ENCODE results near the gene OR51E2.

OR51E2 gene

GRCh38 chr11:4642043-4642442, 55.6 kb downstream of the OR51E2 start:
- Mint-ChIP-seq H3K4me1 (ENCODE audit: low read depth) (no peaks in the 10 kb centered on the region), H3K36me3 (ENCODE audit: low read depth) (no peaks in the 10 kb centered on the region), H3K4me3 (no peak overlapping the region), H3K27ac (no peak overlapping the region), H3K9me3 (no peaks in the 10 kb centered on the region), H3K27me3 (peaks cover 9% of the 10 kb centered on the region)

- no peak overlapping the region for H3K4me3 Mint-ChIP-seq
- H3K27me3 Mint-ChIP-seq = peaks cover 9% of the 10 kb centered on the region
- no peaks in the 10 kb centered on the region for H3K9me3 Mint-ChIP-seq
- H3K27ac Mint-ChIP-seq = no peak overlapping the region
- no peaks in the 10 kb centered on the region for H3K36me3 Mint-ChIP-seq (ENCODE audit: low read depth)
- H3K4me1 Mint-ChIP-seq (ENCODE audit: low read depth) = no peaks in the 10 kb centered on the region
Observed at GRCh38 chr11:4641501-4641900, 56.2 kb downstream of the OR51E2 start.

- H3K36me3 Mint-ChIP-seq (ENCODE audit: low read depth) = no peaks in the 10 kb centered on the region
- H3K4me3 Mint-ChIP-seq = no peak overlapping the region
- H3K4me1 Mint-ChIP-seq (ENCODE audit: low read depth) = no peaks in the 10 kb centered on the region
- H3K27me3 Mint-ChIP-seq = peaks cover 7% of the 10 kb centered on the region
- no peaks in the 10 kb centered on the region for H3K9me3 Mint-ChIP-seq
- H3K27ac Mint-ChIP-seq = no peak overlapping the region
Observed at GRCh38 chr11:4639931-4640330, 57.7 kb downstream of the OR51E2 start.

- Mint-ChIP-seq H3K36me3 (ENCODE audit: low read depth) (no peaks in the 10 kb centered on the region), H3K27ac (no peak overlapping the region), H3K4me1 (ENCODE audit: low read depth) (no peaks in the 10 kb centered on the region), H3K4me3 (no peak overlapping the region), H3K27me3 (peaks cover 2% of the 10 kb centered on the region), H3K9me3 (no peaks in the 10 kb centered on the region)
Observed at GRCh38 chr11:4637662-4638047, 60.0 kb downstream of the OR51E2 start.

GRCh38 chr11:4636962-4637661, 60.5 kb downstream of the OR51E2 start, which contains the start of gene OR51D1:
OR51D1 (plus strand) TSS chr11:4637477; CDS start chr11:4639791, 2,314 bp downstream.
- H3K4me1 Mint-ChIP-seq (ENCODE audit: low read depth) = no peaks in the 10 kb centered on the region
- no peaks in the 10 kb centered on the region for H3K36me3 Mint-ChIP-seq (ENCODE audit: low read depth)
- no peak within 1 kb of the TSS for H3K4me3 Mint-ChIP-seq
- no peaks in the 10 kb centered on the region for H3K9me3 Mint-ChIP-seq
- no peak within 1 kb of the TSS for H3K27ac Mint-ChIP-seq
- H3K27me3 Mint-ChIP-seq = peaks cover 1% of the 10 kb centered on the region

GRCh38 chr11:4636136-4636535, 61.5 kb downstream of the OR51E2 start:
- H3K4me3 Mint-ChIP-seq = no peak overlapping the region
- no peak overlapping the region for H3K27ac Mint-ChIP-seq
- peaks cover 5% of the 10 kb centered on the region for H3K27me3 Mint-ChIP-seq
- no peaks in the 10 kb centered on the region for H3K4me1 Mint-ChIP-seq (ENCODE audit: low read depth)
- no peaks in the 10 kb centered on the region for H3K9me3 Mint-ChIP-seq
- no peaks in the 10 kb centered on the region for H3K36me3 Mint-ChIP-seq (ENCODE audit: low read depth)

Data from stimulated activated naive CD8-positive, alpha-beta T cell treated with anti-CD3 and anti-CD28 coated beads, Interleukin-15, Interleukin-2, amounts not matched to agents 100 ng/mL and 50 ng/mL, for 24 hours (primary cell).